ENCODE results near the gene ARHGAP30.

ARHGAP30 gene

GRCh38 chr1:161008869-161009510 lies 60.7 kb downstream of the ARHGAP30 start:
- no peak for FAIRE-seq

- no peak for FAIRE-seq
Measured at GRCh38 chr1:161007369-161007768, 62.3 kb downstream of the ARHGAP30 start.

GRCh38 chr1:161006563-161006962 lies 63.1 kb downstream of the ARHGAP30 start:
- no peak for FAIRE-seq

- FAIRE-seq, result no peak
Measured at GRCh38 chr1:161001525-161001924, 68.2 kb downstream of the ARHGAP30 start.

GRCh38 chr1:161000736-161001480 lies 68.8 kb downstream of the ARHGAP30 start:
- FAIRE-seq, result no peak

- FAIRE-seq, result no peak
Measured at GRCh38 chr1:160999376-160999775, 70.3 kb downstream of the ARHGAP30 start.

GRCh38 chr1:160997323-160998038 lies 72.2 kb downstream of the ARHGAP30 start:
- FAIRE-seq, result no peak

Measured in islet of Langerhans (tissue), 1 donor.